ENCODE data around the gene C11orf24.
"Not testable (repeated sequence)": the region's sequence is repeated elsewhere in the genome, so short reads cannot be mapped to it uniquely, and the experiment has no call there.

The C11orf24 gene

GRCh38 chr11:68298659-68299516, 27.1 kb upstream of the C11orf24 start:
- DNase-seq (ENCODE audit: low spot score), result no peak

GRCh38 chr11:68297812-68298658, 26.3 kb upstream of the C11orf24 start:
- peak; percentile 71 for DNase-seq (ENCODE audit: low spot score)

GRCh38 chr11:68297494-68297811, 25.7 kb upstream of the C11orf24 start:
- DNase-seq (ENCODE audit: low spot score), result no peak

GRCh38 chr11:68297052-68297378, 25.2 kb upstream of the C11orf24 start:
- DNase-seq (ENCODE audit: low spot score), result no peak

- DNase-seq (ENCODE audit: low spot score), result no peak
Measured at GRCh38 chr11:68296344-68297051, 24.7 kb upstream of the C11orf24 start.

- no peak for DNase-seq (ENCODE audit: low spot score)
Measured at GRCh38 chr11:68295940-68296339, 24.2 kb upstream of the C11orf24 start.

GRCh38 chr11:68295271-68295670, 23.5 kb upstream of the C11orf24 start:
- no peak for DNase-seq (ENCODE audit: low spot score)

GRCh38 chr11:68293708-68294107, 21.9 kb upstream of the C11orf24 start:
- no peak for DNase-seq (ENCODE audit: low spot score)

- DNase-seq (ENCODE audit: low spot score), result no peak
Measured at GRCh38 chr11:68289456-68289855, 17.7 kb upstream of the C11orf24 start.

- DNase-seq (ENCODE audit: low spot score), result no peak
Measured at GRCh38 chr11:68287419-68287818, 15.6 kb upstream of the C11orf24 start.

GRCh38 chr11:68284588-68284987, 12.8 kb upstream of the C11orf24 start:
- not testable (repeated sequence) for DNase-seq (ENCODE audit: low spot score)

- DNase-seq (ENCODE audit: low spot score), result no peak
Measured at GRCh38 chr11:68282861-68283230, 11.1 kb upstream of the C11orf24 start.

- DNase-seq (ENCODE audit: low spot score), result no peak
Measured at GRCh38 chr11:68282141-68282860, 10.5 kb upstream of the C11orf24 start.

- no peak for DNase-seq (ENCODE audit: low spot score)
Measured at GRCh38 chr11:68279676-68280075, 7.9 kb upstream of the C11orf24 start.

GRCh38 chr11:68276861-68277260, 5.1 kb upstream of the C11orf24 start:
- no peak for DNase-seq (ENCODE audit: low spot score)

- no peak for DNase-seq (ENCODE audit: low spot score)
Measured at GRCh38 chr11:68275721-68276507, 4.1 kb upstream of the C11orf24 start.

GRCh38 chr11:68274306-68274705, 2.5 kb upstream of the C11orf24 start:
- DNase-seq (ENCODE audit: low spot score), result no peak

- no peak for DNase-seq (ENCODE audit: low spot score)
Measured at GRCh38 chr11:68273026-68273738, 1.4 kb upstream of the C11orf24 start.

GRCh38 chr11:68271023-68271780, 571 bp downstream of the C11orf24 start:
- peak; percentile 74 for DNase-seq (ENCODE audit: low spot score)
